ENCODE data around the gene BRWD1. TPM values are rescaled to one million over a fixed set of nuclear protein-coding genes. Genes with fewer than 3 reads are reported as not detected.
"Not testable (repeated sequence)": the region's sequence is repeated elsewhere in the genome, so short reads cannot be mapped to it uniquely, and the experiment has no call there.

Gene BRWD1
- total RNA-seq, 1 experiment from 2014 or later, result 141 TPM

- H3K9me2 ChIP-seq (replicated peaks; ENCODE audit: insufficient read depth, low read length); H3K9ac ChIP-seq (ENCODE audit: low read length); H3K79me2 ChIP-seq (ENCODE audit: low read length); H2AFZ ChIP-seq (ENCODE audit: low read length); H3K9me3 ChIP-seq (ENCODE audit: low read length); H3K4me2 ChIP-seq (ENCODE audit: low read depth, low read length, poor library complexity, severe bottlenecking); H3K27me3 ChIP-seq (ENCODE audit: low read length); H3K4me3 ChIP-seq (ENCODE audit: low read length); H4K20me1 ChIP-seq (ENCODE audit: insufficient read depth, low read depth, low read length); H3K36me3 ChIP-seq (ENCODE audit: insufficient read depth, low read length); H3K4me1 ChIP-seq (ENCODE audit: low read length); H3K27ac ChIP-seq (ENCODE audit: low read length): not testable (repeated sequence)
- peak; percentile 63 for DNase-seq
Observed at GRCh38 chr21:39136138-39136537, 177.3 kb downstream of the BRWD1 start.

GRCh38 chr21:39134288-39134810 lies 179.1 kb downstream of the BRWD1 start:
- Histone ChIP-seq H4K20me1 (ENCODE audit: insufficient read depth, low read depth, low read length) (no peaks in the 10 kb centered on the region), H3K27ac (ENCODE audit: low read length) (no peak overlapping the region), H2AFZ (ENCODE audit: low read length) (no peak overlapping the region), H3K9ac (ENCODE audit: low read length) (no peak overlapping the region), H3K9me3 (ENCODE audit: low read length) (no peaks in the 10 kb centered on the region), H3K79me2 (ENCODE audit: low read length) (no peaks in the 10 kb centered on the region), H3K4me3 (ENCODE audit: low read length) (no peak overlapping the region), H3K4me1 (ENCODE audit: low read length) (no peaks in the 10 kb centered on the region), H3K27me3 (ENCODE audit: low read length) (peaks cover 4% of the 10 kb centered on the region; the same call in 1 of the 2 replicates), H3K9me2 (replicated peaks; ENCODE audit: insufficient read depth, low read length) (no peaks in the 10 kb centered on the region), H3K4me2 (ENCODE audit: low read depth, low read length, poor library complexity, severe bottlenecking) (no peak overlapping the region), H3K36me3 (ENCODE audit: insufficient read depth, low read length) (no peaks in the 10 kb centered on the region)
- no peak for DNase-seq

Small RNAs within 50 kb of the gene (small RNA-seq; reads per million reads assigned to genes)
- not detected for gene RF00019

Other genes starting within 250 kb of the BRWD1 start
- 60.9 and 69.6 TPM in 2 replicates for gene PSMG1, start 130.2 kb downstream of the BRWD1 start, total RNA-seq (2014; rRNA removed; shearing (Covaris generic); ENCODE audit: low replicate concordance)
- 430 and 561 TPM in 2 replicates for gene HMGN1, start 35.5 kb upstream of the BRWD1 start, total RNA-seq (2014; rRNA removed; shearing (Covaris generic); ENCODE audit: low replicate concordance)
- 0.25 TPM in 1 of 2 replicates, not detected in the other for gene LCA5L, start 132.1 kb upstream of the BRWD1 start, total RNA-seq (2014; rRNA removed; shearing (Covaris generic); ENCODE audit: low replicate concordance)
- gene SH3BGR, start 138.3 kb upstream of the BRWD1 start, total RNA-seq (2014; rRNA removed; shearing (Covaris generic); ENCODE audit: low replicate concordance), result 0.47 TPM in 1 of 2 replicates, not detected in the other

Measured in Karpas-422 (cell line).